ENCODE measurements around the gene C4orf50.

GRCh38 chr4:5992171-5992827, 25.9 kb downstream of the C4orf50 start:
- no peak for TF ChIP-seq CTCF (IDR thresholded peaks at IDR 0.05)
- TF ChIP-seq POLR2A (IDR thresholded peaks at IDR 0.05) = no peak

Data from vagina (tissue), 2 donors.